Fibroblast of villous mesenchyme (primary cell): Measurements from ENCODE around the gene CD40. TPM values are rescaled to one million over a fixed set of nuclear protein-coding genes. Genes with fewer than 3 reads are reported as not detected.

Experiments used
- DNase-seq: peaks from one replicate; pipeline ENCODE4 v3.0.0-alpha.2; 2010; ENCODE audit warnings: low read depth
- H3K4me3 ChIP-seq: 2 replicates; pipeline ENCODE4 v1.5.1; 2011; ENCODE audit warnings: low read depth, mild to moderate bottlenecking, low read length
- CTCF ChIP-seq: IDR thresholded peaks from 2 replicates; pipeline ENCODE4 v1.5.1; 2012; ENCODE audit warnings: low read depth, mild to moderate bottlenecking, low read length; ENCODE audit not compliant: insufficient read depth
- total RNA-seq: library from RNA; depleted of rRNA; stranded (reverse); fragments of >200 nt; gene quantifications from 2 replicates; pipeline ENCODE4 v1.2.3, GENCODE V29; 2012

Gene CD40
- total RNA-seq, 1 donor: 0.43 TPM

GRCh38 chr20:46154305-46154704 lies 36.2 kb downstream of the CD40 start:
- no peak for TF ChIP-seq CTCF
- DNase-seq: no peak
- no peak overlapping the region for H3K4me3 ChIP-seq

- no peak overlapping the region for H3K4me3 ChIP-seq
- no peak for DNase-seq
- no peak for TF ChIP-seq CTCF
These were observed 36.7 kb downstream of the CD40 start for GRCh38 chr20:46154796-46155195.

- no peak for DNase-seq
- no peak overlapping the region for H3K4me3 ChIP-seq
- TF ChIP-seq CTCF: no peak
These were observed 38.0 kb downstream of the CD40 start for GRCh38 chr20:46156065-46156464.

GRCh38 chr20:46157076-46157592 lies 39.0 kb downstream of the CD40 start:
- DNase-seq: no peak
- TF ChIP-seq CTCF: no peak

GRCh38 chr20:46157625-46158024 lies 39.5 kb downstream of the CD40 start:
- DNase-seq: no peak
- no peak overlapping the region for H3K4me3 ChIP-seq
- TF ChIP-seq CTCF: no peak

More at GRCh38 chr20:46157076-46157592, 39.0 kb downstream of the CD40 start:
- H3K4me3 ChIP-seq: no peak overlapping the region

GRCh38 chr20:46158476-46158987 lies 40.4 kb downstream of the CD40 start:
- no peak overlapping the region for H3K4me3 ChIP-seq
- no peak for TF ChIP-seq CTCF
- DNase-seq: no peak
